OCI-LY1 (cell line): ENCODE measurements around the gene BCL2L11.

Experiments
- H2AFZ ChIP-seq: fragments of 200-600 bp; sonication (generic), shearing (Covaris generic); 2 replicates; pipeline ENCODE4 v1.6.0; 2014; ENCODE audit warnings: antibody characterized with exemption, mild to moderate bottlenecking, low read length
- H3F3A ChIP-seq: fragments of 200-600 bp; sonication (generic), shearing (Covaris generic); 2 replicates; pipeline ENCODE4 v1.6.0; 2014; ENCODE audit warnings: mild to moderate bottlenecking, antibody characterized with exemption, low read length, moderate library complexity; ENCODE audit not compliant: insufficient read depth
- H3K27ac ChIP-seq: fragments of 200-600 bp; sonication (generic); 2 replicates; pipeline ENCODE4 v1.5.1; 2014; ENCODE audit warnings: low read length, mixed run types, mild to moderate bottlenecking, low read depth; ENCODE audit not compliant: poor library complexity, severe bottlenecking
- H3K27me3 ChIP-seq: fragments of 200-600 bp; sonication (generic); 2 replicates; pipeline ENCODE4 v1.6.0; 2014; ENCODE audit warnings: antibody characterized with exemption, mild to moderate bottlenecking, low read length, moderate library complexity; ENCODE audit not compliant: insufficient read depth
- H3K36me3 ChIP-seq: fragments of 200-600 bp; sonication (generic); 2 replicates; pipeline ENCODE4 v1.6.1; 2014; ENCODE audit warnings: mild to moderate bottlenecking, antibody characterized with exemption, low read length, moderate library complexity, mixed read lengths; ENCODE audit not compliant: insufficient read depth
- H3K4me1 ChIP-seq: fragments of 200-600 bp; sonication (generic); 2 replicates; pipeline ENCODE4 v1.5.1; 2014; ENCODE audit warnings: mild to moderate bottlenecking, low read length, moderate library complexity; ENCODE audit not compliant: insufficient read depth, severe bottlenecking
- H3K4me2 ChIP-seq: fragments of 200-600 bp; sonication (generic), shearing (Covaris generic); 2 replicates; pipeline ENCODE4 v1.6.1; 2014; ENCODE audit warnings: low read length
- H3K4me3 ChIP-seq: fragments of 200-600 bp; sonication (generic); 2 replicates; pipeline ENCODE4 v1.5.1; 2014; ENCODE audit warnings: low read length, low read depth, mild to moderate bottlenecking, mixed read lengths; ENCODE audit not compliant: poor library complexity, severe bottlenecking
- H3K79me2 ChIP-seq: fragments of 200-600 bp; shearing (Covaris generic); 2 replicates; pipeline ENCODE4 v1.6.1; 2016; ENCODE audit warnings: mixed run types, low read length, mixed read lengths; ENCODE audit not compliant: insufficient read depth
- H3K9ac ChIP-seq: fragments of 200-600 bp; sonication (generic), shearing (Covaris generic); 2 replicates; pipeline ENCODE4 v1.6.1; 2014; ENCODE audit warnings: mild to moderate bottlenecking, low read length, mixed read lengths
- H3K9me2 ChIP-seq: fragments of 200-600 bp; sonication (generic), shearing (Covaris generic); 2 replicates; pipeline ENCODE4 v1.6.1; 2014; ENCODE audit warnings: low read depth, mild to moderate bottlenecking, low read length, mixed read lengths
- H3K9me3 ChIP-seq: fragments of 200-600 bp; shearing (Covaris generic); 2 replicates; pipeline ENCODE4 v1.6.1; 2014; ENCODE audit warnings: low read length, mixed read lengths
- H4K20me1 ChIP-seq: fragments of 200-600 bp; sonication (generic), shearing (Covaris generic); 2 replicates; pipeline ENCODE4 v1.6.0; 2016; ENCODE audit warnings: mild to moderate bottlenecking, low read length; ENCODE audit not compliant: insufficient read depth
- EZH2 ChIP-seq: fragments of 200-600 bp; sonication (generic), shearing (Covaris generic); IDR thresholded peaks from 2 replicates; pipeline ENCODE4 v1.8.0; 2017; ENCODE audit warnings: borderline replicate concordance, mixed run types, mild to moderate bottlenecking, antibody characterized with exemption, low read length, moderate library complexity, mixed read lengths
- TF ChIP-seq, protein P1 (sequence below): fragments of 200-600 bp; sonication (generic), shearing (Covaris generic); IDR thresholded peaks from 2 replicates; pipeline ENCODE4 v1.5.1; 2017; ENCODE audit warnings: mild to moderate bottlenecking, antibody characterized with exemption, low read length, moderate library complexity, mixed read lengths

Gene BCL2L11

DNA sequence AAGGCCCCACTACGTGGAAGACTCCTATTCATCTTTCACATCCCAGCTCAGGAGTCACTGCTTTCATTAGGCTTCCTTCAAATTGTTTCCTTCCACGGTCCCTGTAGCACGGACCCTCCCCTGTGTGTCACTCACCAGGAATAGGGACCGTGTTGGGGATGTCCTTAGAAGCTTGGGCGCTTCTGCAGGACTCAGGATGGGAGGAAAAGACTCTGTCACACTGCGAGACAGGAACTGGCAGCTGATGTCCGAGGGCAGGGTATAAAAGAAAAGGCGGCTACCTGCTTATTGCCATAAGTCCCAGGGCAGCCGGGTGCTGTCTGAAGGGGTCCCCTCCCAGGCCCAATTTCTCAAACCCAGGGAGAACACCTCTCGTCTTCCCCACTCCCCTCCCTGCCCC is 79.1 kb downstream of the BCL2L11 start:
- H3K27me3 ChIP-seq = no peaks in the 10 kb centered on the region
- no peak overlapping the region; the same call in 1 of the 2 replicates for H3K9ac ChIP-seq
- peaks cover 86% of the 10 kb centered on the region for H3K4me1 ChIP-seq
- no peak overlapping the region for H2AFZ ChIP-seq
- no peak for TF ChIP-seq EZH2
- TF ChIP-seq, protein P1, sequence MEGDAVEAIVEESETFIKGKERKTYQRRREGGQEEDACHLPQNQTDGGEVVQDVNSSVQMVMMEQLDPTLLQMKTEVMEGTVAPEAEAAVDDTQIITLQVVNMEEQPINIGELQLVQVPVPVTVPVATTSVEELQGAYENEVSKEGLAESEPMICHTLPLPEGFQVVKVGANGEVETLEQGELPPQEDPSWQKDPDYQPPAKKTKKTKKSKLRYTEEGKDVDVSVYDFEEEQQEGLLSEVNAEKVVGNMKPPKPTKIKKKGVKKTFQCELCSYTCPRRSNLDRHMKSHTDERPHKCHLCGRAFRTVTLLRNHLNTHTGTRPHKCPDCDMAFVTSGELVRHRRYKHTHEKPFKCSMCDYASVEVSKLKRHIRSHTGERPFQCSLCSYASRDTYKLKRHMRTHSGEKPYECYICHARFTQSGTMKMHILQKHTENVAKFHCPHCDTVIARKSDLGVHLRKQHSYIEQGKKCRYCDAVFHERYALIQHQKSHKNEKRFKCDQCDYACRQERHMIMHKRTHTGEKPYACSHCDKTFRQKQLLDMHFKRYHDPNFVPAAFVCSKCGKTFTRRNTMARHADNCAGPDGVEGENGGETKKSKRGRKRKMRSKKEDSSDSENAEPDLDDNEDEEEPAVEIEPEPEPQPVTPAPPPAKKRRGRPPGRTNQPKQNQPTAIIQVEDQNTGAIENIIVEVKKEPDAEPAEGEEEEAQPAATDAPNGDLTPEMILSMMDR = no peak
- no peaks in the 10 kb centered on the region for H3K36me3 ChIP-seq
- peak overlapping the region; percentile 94 for H3K27ac ChIP-seq
- no peaks in the 10 kb centered on the region for H3K9me3 ChIP-seq
- no peaks in the 10 kb centered on the region for H3K79me2 ChIP-seq
- H3K4me2 ChIP-seq = no peak overlapping the region
- H3K4me3 ChIP-seq = no peak overlapping the region
- H4K20me1 ChIP-seq = no peaks in the 10 kb centered on the region
- no peaks in the 10 kb centered on the region for H3F3A ChIP-seq
- no peaks in the 10 kb centered on the region for H3K9me2 ChIP-seq

DNA sequence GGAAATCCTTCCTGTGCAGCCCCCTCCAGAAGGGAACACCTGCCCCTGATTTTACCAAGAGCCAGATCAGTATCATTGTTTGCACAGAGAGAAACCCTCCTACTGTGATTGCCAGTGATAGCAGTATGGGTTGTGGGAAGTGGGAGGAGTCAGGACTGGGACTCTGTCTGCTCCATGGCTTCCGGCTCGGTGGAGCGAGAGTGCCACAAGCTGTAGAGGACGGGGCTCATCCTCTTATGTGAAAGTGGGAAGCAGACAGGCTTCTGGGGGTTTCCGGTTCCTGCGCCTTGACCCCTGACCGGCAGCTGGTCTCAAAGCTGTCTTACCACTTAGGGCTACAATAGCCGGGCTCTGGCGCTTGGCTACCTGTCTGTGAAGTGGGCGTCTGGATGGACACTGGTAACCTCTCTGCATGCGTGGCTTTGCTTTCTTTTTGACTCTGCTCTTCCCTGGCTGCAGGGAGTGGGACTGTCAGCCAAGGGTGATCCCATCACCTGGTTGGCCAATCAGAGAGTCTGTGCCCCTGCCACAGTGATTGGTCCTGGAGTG is 79.7 kb downstream of the BCL2L11 start:
- no peaks in the 10 kb centered on the region for H3K9me2 ChIP-seq
- H3K4me3 ChIP-seq = no peak overlapping the region
- H3K79me2 ChIP-seq = no peaks in the 10 kb centered on the region
- H3K36me3 ChIP-seq = no peaks in the 10 kb centered on the region
- H3K27me3 ChIP-seq = no peaks in the 10 kb centered on the region
- H3F3A ChIP-seq = no peaks in the 10 kb centered on the region
- peak overlapping the region; percentile 10; the same call in 1 of the 2 replicates for H3K9ac ChIP-seq
- H3K9me3 ChIP-seq = no peaks in the 10 kb centered on the region
- peak overlapping the region; percentile 94 for H3K27ac ChIP-seq
- H3K4me2 ChIP-seq = peak overlapping the region; percentile 16; the same call in 1 of the 2 replicates
- TF ChIP-seq, protein P1 = no peak
- no peak for TF ChIP-seq EZH2
- peaks cover 80% of the 10 kb centered on the region for H3K4me1 ChIP-seq
- no peak overlapping the region for H2AFZ ChIP-seq
- no peaks in the 10 kb centered on the region for H4K20me1 ChIP-seq

DNA sequence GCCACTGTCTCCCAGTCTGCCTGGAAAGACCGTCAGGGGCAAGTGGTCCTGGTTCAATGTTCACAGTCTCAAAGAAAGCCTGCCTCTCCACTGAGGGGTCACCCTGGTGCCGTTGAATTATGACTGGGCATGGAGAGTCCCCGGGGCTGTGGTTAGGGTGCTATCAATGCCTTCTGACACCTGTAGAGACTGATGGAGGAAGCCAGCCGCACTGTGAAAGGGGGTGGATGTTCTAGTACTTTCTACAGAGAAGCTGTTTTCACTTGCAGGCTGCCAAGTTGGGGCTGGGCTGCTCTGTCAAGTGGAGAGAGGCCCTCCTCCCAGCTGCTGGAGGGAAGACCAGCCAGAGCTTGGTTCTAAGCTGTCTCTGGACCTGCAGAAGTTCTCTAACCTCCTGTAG is 80.5 kb downstream of the BCL2L11 start:
- H3K9me3 ChIP-seq = no peaks in the 10 kb centered on the region
- no peak overlapping the region for H3K4me3 ChIP-seq
- H3K27ac ChIP-seq = peak overlapping the region; percentile 94
- H3F3A ChIP-seq = no peaks in the 10 kb centered on the region
- no peaks in the 10 kb centered on the region for H4K20me1 ChIP-seq
- H3K79me2 ChIP-seq = no peaks in the 10 kb centered on the region
- no peaks in the 10 kb centered on the region for H3K9me2 ChIP-seq
- peak overlapping the region; percentile 10; the same call in 1 of the 2 replicates for H3K9ac ChIP-seq
- H3K4me2 ChIP-seq = peak overlapping the region; percentile 16; the same call in 1 of the 2 replicates
- peaks cover 72% of the 10 kb centered on the region for H3K4me1 ChIP-seq
- no peaks in the 10 kb centered on the region for H3K27me3 ChIP-seq
- TF ChIP-seq, protein P1 = no peak
- no peak for TF ChIP-seq EZH2
- no peaks in the 10 kb centered on the region for H3K36me3 ChIP-seq
- H2AFZ ChIP-seq = no peak overlapping the region
